HepG2 (cell line): ENCODE data around the gene HTRA3. TPM values are rescaled to one million over a fixed set of nuclear protein-coding genes. Genes with fewer than 3 reads are reported as not detected.

Experiments used
- ATAC-seq: fragments of 200-7000 bp; cut with Tn5 transposase; 3 replicates; pipeline ENCODE4 v1.9.1; 2020; ENCODE audit warnings: mild to moderate bottlenecking, moderate library complexity
- BruUV-seq: library from RNA; stranded (reverse); fragments of 400-500 nt; replicated peaks from 2 replicates; lab custom pipeline; 2021; lab: Mats Ljungman, UMichigan
- CTCF ChIA-PET: fragments of 300-600 bp; formaldehyde crosslinking; extraction: SDS; loops from one replicate; lab custom pipeline; 2021; ENCODE audit warnings: low total read pairs, inconsistent platforms, low intra/inter-chr PET ratio; lab: Yijun Ruan, JAX
- POLR2A ChIA-PET: fragments of 350-600 bp; sonication (Branson Sonifier 250); formaldehyde crosslinking; loops from one replicate; lab custom pipeline; 2020; ENCODE audit warnings: antibody characterized with exemption, inconsistent platforms; lab: Yijun Ruan, JAX
- DNase-seq: peaks from one replicate; pipeline ENCODE4 v3.0.0-alpha.2; 2015; ENCODE audit warnings: low spot score
- FAIRE-seq: peaks from 3 replicates; lab custom pipeline; 2011; peaks lifted over from hg19 to GRCh38; lab: Jason Lieb, UNC
- H2AFZ ChIP-seq: one replicate; pipeline ENCODE4 v1.6.1; 2011; ENCODE audit warnings: low read length, inconsistent platforms
- H3K27ac ChIP-seq: fragments of 300-600 bp; 3 replicates; pipeline ENCODE4 v1.8.0; 2011; ENCODE audit warnings: mixed run types, mild to moderate bottlenecking, mixed read lengths, low read length, inconsistent platforms; ENCODE audit not compliant: insufficient read depth; ENCODE audit errors: extremely low read length
- H3K27me3 ChIP-seq, 2 experiments: fragments of 200-600 bp in 1 of 2; 2 replicates in 1 of 2; 3 replicates in 1 of 2; pipeline versions ENCODE4 v1.6.0 to v1.8.0; 2011; ENCODE audit warnings: low read length in 2 of 2, mild to moderate bottlenecking in 2 of 2, moderate library complexity in 2 of 2, inconsistent platforms in 1 of 2; ENCODE audit not compliant: insufficient read depth in 2 of 2, control insufficient read depth in 1 of 2
- H3K36me3 ChIP-seq, 2 experiments: fragments of 200-600 bp in 1 of 2; replicated peaks in 1 of 2; 2 replicates in 1 of 2; 3 replicates in 1 of 2; pipeline versions ENCODE4 v1.5.1 to v1.8.0; 2011; ENCODE audit warnings: low read length in 2 of 2, inconsistent platforms in 1 of 2; ENCODE audit not compliant: insufficient read depth in 2 of 2, control insufficient read depth in 1 of 2
- H3K4me1 ChIP-seq: 2 replicates; pipeline ENCODE4 v1.5.1; 2012; ENCODE audit warnings: low read length, inconsistent platforms; ENCODE audit not compliant: insufficient read depth
- H3K4me2 ChIP-seq: 2 replicates; pipeline ENCODE4 v1.6.0; 2011; ENCODE audit warnings: low read depth, low read length, inconsistent platforms
- H3K4me3 ChIP-seq, 3 experiments: fragments of 200-600 bp in 1 of 3; sonication (generic), shearing (Covaris generic) in 1 of 3; replicated peaks in 1 of 3; 2 replicates each; pipeline ENCODE4 v1.5.1; 2011 to 2016; ENCODE audit warnings: low read length in 3 of 3, inconsistent platforms in 2 of 3, low read depth in 2 of 3, mild to moderate bottlenecking in 2 of 3, control low read depth in 1 of 3, mixed read lengths in 1 of 3; ENCODE audit not compliant: insufficient read depth in 1 of 3
- H3K79me2 ChIP-seq: one replicate; pipeline ENCODE4 v1.6.1; 2011; ENCODE audit warnings: low read length, inconsistent platforms; ENCODE audit not compliant: insufficient read depth
- H3K9ac ChIP-seq: 2 replicates; pipeline ENCODE4 v1.6.0; 2011; ENCODE audit warnings: mild to moderate bottlenecking, low read depth, low read length, inconsistent platforms; ENCODE audit not compliant: insufficient read depth
- H3K9me3 ChIP-seq: 2 replicates; pipeline ENCODE4 v1.5.1; 2012; ENCODE audit warnings: mild to moderate bottlenecking, low read length
- H4K20me1 ChIP-seq: 2 replicates; pipeline ENCODE4 v1.6.0; 2011; ENCODE audit warnings: inconsistent platforms, mild to moderate bottlenecking, low read length, moderate library complexity; ENCODE audit not compliant: insufficient read depth
- AHR ChIP-seq: IDR thresholded peaks from 2 replicates; pipeline ENCODE4 v1.6.1; 2018; ENCODE audit warnings: missing genetic modification reagents, missing compliant biosample characterization
- ARID2 ChIP-seq: sonication (generic); formaldehyde crosslinking; IDR thresholded peaks from 2 replicates; pipeline ENCODE4 v1.8.1; 2022; ENCODE audit warnings: mild to moderate bottlenecking, missing genetic modification reagents, borderline replicate concordance
- CSRNP2 ChIP-seq: sonication (generic); formaldehyde crosslinking; conservative IDR thresholded peaks from 2 replicates; pipeline ENCODE4 v1.8.0; 2022; ENCODE audit warnings: low read depth, missing genetic modification reagents
- HOXA3 ChIP-seq: sonication (generic); formaldehyde crosslinking; IDR thresholded peaks from 2 replicates; pipeline ENCODE4 v1.5.0; 2020; ENCODE audit warnings: missing genetic modification reagents
- MNT ChIP-seq: fragments of 450-650 bp; IDR thresholded peaks from 2 replicates; pipeline ENCODE4 v1.6.1; 2016
- MYC ChIP-seq: sonication (generic); formaldehyde crosslinking; IDR thresholded peaks from 2 replicates; pipeline ENCODE4 v1.9.0; 2021; ENCODE audit warnings: missing genetic modification reagents, borderline replicate concordance
- PLRG1 ChIP-seq: fragments of 450-650 bp; conservative IDR thresholded peaks from 2 replicates; pipeline ENCODE4 v1.6.1; 2016
- RARG ChIP-seq: sonication (generic); formaldehyde crosslinking; IDR thresholded peaks from 2 replicates; pipeline ENCODE4 v1.4.0; 2020; ENCODE audit warnings: low read depth, mild to moderate bottlenecking, missing genetic modification reagents
- ZMYM4 ChIP-seq: sonication (generic); formaldehyde crosslinking; IDR thresholded peaks from 2 replicates; pipeline ENCODE4 v1.8.1; 2023; ENCODE audit warnings: mild to moderate bottlenecking, missing genetic modification reagents
- ZNF12 ChIP-seq: sonication (generic); formaldehyde crosslinking; IDR thresholded peaks from 2 replicates; pipeline ENCODE4 v1.5.0; 2020; ENCODE audit warnings: missing genetic modification reagents
- ZNF546 ChIP-seq: sonication (generic); formaldehyde crosslinking; conservative IDR thresholded peaks from 2 replicates; pipeline ENCODE4 v1.8.1; 2023; ENCODE audit warnings: mild to moderate bottlenecking, missing genetic modification reagents
- ZNF788 ChIP-seq: sonication (generic); formaldehyde crosslinking; IDR thresholded peaks from 2 replicates; pipeline ENCODE4 v1.5.0; 2020; ENCODE audit warnings: mild to moderate bottlenecking, missing genetic modification reagents, borderline replicate concordance
- ZNF790 ChIP-seq: sonication (generic); formaldehyde crosslinking; IDR thresholded peaks from 2 replicates; pipeline ENCODE4 v1.8.0; 2022; ENCODE audit warnings: missing genetic modification reagents, mild to moderate bottlenecking, borderline replicate concordance
- WGBS: methylation state at CpG from one replicate; pipeline ENCODE4 v1.1.6; 2017; ENCODE audit warnings: low lambda C conversion rate; 5-methylcytosine and 5-hydroxymethylcytosine counted together
- in situ Hi-C: cut with HindIII; loops from 2 replicates; pipeline ENCODE4 v1.10.0; 2017; ENCODE audit warnings: low pct_unique_long_range_greater_than_20kb; ENCODE audit not compliant: extremely low pct_ligation_motif_present
- intact Hi-C: fragments of 100-400 bp; cut with micrococcal nuclease; formaldehyde crosslinking; loops from one replicate; pipeline ENCODE4 v1.10.0; 2022; ENCODE audit not compliant: unreplicated experiment
- polyA plus RNA-seq, 8 experiments: library from polyadenylated mRNA; depleted of rRNA in 3 of 8; stranded (reverse) in 7 of 8; unstranded in 1 of 8; fragments of >200 nt; fragmentation: Illumina TruSeq in 4 of 8; extraction: Trizol in 4 of 8; gene quantifications; 2 replicates each; pipeline versions ENCODE4 v1.2.1 to v1.2.3, GENCODE V29; 2011 to 2016; ENCODE audit warnings: low read depth in 4 of 8, missing spikeins in 1 of 8, mixed read lengths in 1 of 8; ENCODE audit not compliant: insufficient read depth in 1 of 8
- total RNA-seq, 5 experiments: library from RNA; depleted of rRNA; stranded (reverse); fragments of >200 nt; fragmentation: Illumina TruSeq; extraction: Trizol; gene quantifications; 2 replicates each; pipeline ENCODE4 v1.2.3, GENCODE V29; 2016; ENCODE audit warnings: low read depth in 1 of 5

Gene HTRA3
- total and polyA plus RNA-seq, 2 of the 13 experiments (the other 11 are each of a cell fraction or from before 2014, with no cell fraction given): 0.17 TPM; not detected in 1

GRCh38 chr4:8285143-8285975 lies 15.8 kb downstream of the HTRA3 start:
- Histone ChIP-seq H3K4me3 (no peak overlapping the region), H3K9ac (no peak overlapping the region), H3K9me3 (no peaks in the 10 kb centered on the region), H4K20me1 (no peaks in the 10 kb centered on the region; the same call in 1 of the 2 replicates), H3K4me1 (no peaks in the 10 kb centered on the region), H3K4me2 (no peak overlapping the region), H3K27me3 (peaks cover 10 to 65% of the 10 kb centered on the region in 2 experiments), H3K36me3 (no peaks in the 10 kb centered on the region), H3K79me2 (no peaks in the 10 kb centered on the region), H2AFZ (no peak overlapping the region), H3K27ac (no peak overlapping the region)
- ChIA-PET CTCF (no interaction called here), POLR2A (no interaction called here)
- DNase-seq (no peak), FAIRE-seq (no peak), ATAC-seq (no peak)
- TF ChIP-seq AHR (CRISPR knock-in tag) (no peak), MNT (0 out of 2 replicates have a peak, but pooled peaks have one; percentile 28)
- in situ Hi-C loops (no loop called here), intact Hi-C loops (no loop called here)
- WGBS: 8% methylated on average over 9 of the region's 16 CpGs
- no TSS peak for BruUV-seq

- H3K9ac ChIP-seq: no peak overlapping the region
- ChIA-PET CTCF (no interaction called here), POLR2A (no interaction called here)
- no peaks in the 10 kb centered on the region for H3K36me3 ChIP-seq
- TF ChIP-seq ZMYM4 (no peak), ZNF12 (CRISPR knock-in tag) (no peak), HOXA3 (CRISPR knock-in tag) (no peak), ZNF790 (CRISPR knock-in tag) (no peak), ARID2 (CRISPR knock-in tag) (no peak), ZNF546 (CRISPR knock-in tag) (no peak), MYC (no peak), RARG (CRISPR knock-in tag) (no peak), ZNF788 (CRISPR knock-in tag) (no peak), CSRNP2 (no peak), PLRG1 (no peak)
- DNase-seq (no peak), ATAC-seq (no peak), FAIRE-seq (no peak)
- 52% methylated on average over 12 of the region's 23 CpGs for WGBS
- H3K4me1 ChIP-seq: no peaks in the 10 kb centered on the region
- no peaks in the 10 kb centered on the region for H3K79me2 ChIP-seq
- intact Hi-C loops: no loop called here
- in situ Hi-C loops: no loop called here
- BruUV-seq: no TSS peak
- no peak overlapping the region for H3K4me2 ChIP-seq
- no peaks in the 10 kb centered on the region for H3K9me3 ChIP-seq
- H3K27me3 ChIP-seq: peaks cover 6 to 57% of the 10 kb centered on the region in 2 experiments
- H3K27ac ChIP-seq: no peak overlapping the region
- H3K4me3 ChIP-seq: no peak overlapping the region
- no peaks in the 10 kb centered on the region; the same call in 1 of the 2 replicates for H4K20me1 ChIP-seq
- no peak overlapping the region for H2AFZ ChIP-seq
Observed at GRCh38 chr4:8285976-8286718, 16.6 kb downstream of the HTRA3 start.
